GM12878 (cell line): Measurements from ENCODE around the gene CACNA1G. TPM values are rescaled to one million over a fixed set of nuclear protein-coding genes. Genes with fewer than 3 reads are reported as not detected.

Source experiments
- ATAC-seq: fragments of 200-7000 bp; cut with Tn5 transposase; 3 replicates; pipeline ENCODE4 v1.9.1; 2020; ENCODE audit warnings: mild to moderate bottlenecking, moderate library complexity
- BruUV-seq: library from RNA; stranded (reverse); fragments of 400-500 nt; replicated peaks from 2 replicates; lab custom pipeline; 2021; lab: Mats Ljungman, UMichigan
- CTCF ChIA-PET: fragments of 300-600 bp; sonication (Branson Sonifier 250); formaldehyde crosslinking; extraction: SDS; loops from one replicate; lab custom pipeline; 2021; ENCODE audit warnings: inconsistent platforms; lab: Yijun Ruan, JAX
- POLR2A ChIA-PET: fragments of 350-600 bp; formaldehyde crosslinking; extraction: SDS; loops from one replicate; lab custom pipeline; 2021; ENCODE audit warnings: inconsistent platforms; lab: Charles Lee
- RAD21 ChIA-PET: fragments of 300-600 bp; sonication (Branson Sonifier 250); formaldehyde crosslinking; loops from one replicate; lab custom pipeline; 2023; ENCODE audit warnings: antibody characterized with exemption; ENCODE audit not compliant: unreplicated experiment; lab: Charles Lee
- SMC1A ChIA-PET: fragments of 300-600 bp; sonication (Branson Sonifier 250); formaldehyde crosslinking; loops from one replicate; lab custom pipeline; 2023; ENCODE audit not compliant: unreplicated experiment, uncharacterized antibody; lab: Charles Lee
- DNase-seq: peaks from one replicate; pipeline ENCODE4 v3.0.0-alpha.2; 2011; ENCODE audit warnings: low read depth, low spot score
- FAIRE-seq: peaks from 3 replicates; lab custom pipeline; 2011; peaks lifted over from hg19 to GRCh38; lab: Jason Lieb, UNC
- H2AFZ ChIP-seq: 2 replicates; pipeline ENCODE4 v1.6.0; 2011; ENCODE audit warnings: low read depth, low read length, control low read depth; ENCODE audit not compliant: control insufficient read depth
- H3K27ac ChIP-seq: 2 replicates; pipeline ENCODE4 v1.5.1; 2011; ENCODE audit warnings: control low read depth; ENCODE audit not compliant: control insufficient read depth, insufficient read depth
- H3K27me3 ChIP-seq, 2 experiments: replicated peaks in 1 of 2; 2 replicates each; pipeline versions ENCODE4 v1.6.0 to v1.6.1; 2011; ENCODE audit warnings: low read length in 1 of 2; ENCODE audit not compliant: control insufficient read depth in 2 of 2, insufficient read depth in 2 of 2
- H3K36me3 ChIP-seq, 2 experiments: 2 replicates each; pipeline ENCODE4 v1.5.1; 2011; ENCODE audit warnings: low read length in 1 of 2; ENCODE audit not compliant: control insufficient read depth in 2 of 2, insufficient read depth in 2 of 2
- H3K4me1 ChIP-seq: 2 replicates; pipeline ENCODE4 v1.6.1; 2011; ENCODE audit warnings: mild to moderate bottlenecking, low read length, moderate library complexity, mixed read lengths; ENCODE audit not compliant: control insufficient read depth, insufficient read depth
- H3K4me2 ChIP-seq: 2 replicates; pipeline ENCODE4 v1.6.0; 2011; ENCODE audit warnings: control low read depth; ENCODE audit not compliant: control insufficient read depth, insufficient read depth
- H3K4me3 ChIP-seq: fragments of 200-600 bp; sonication (generic); 2 replicates; pipeline ENCODE4 v1.5.1; 2016
- H3K79me2 ChIP-seq: 2 replicates; pipeline ENCODE4 v1.6.0; 2011; ENCODE audit warnings: low read length; ENCODE audit not compliant: control insufficient read depth, insufficient read depth
- H3K9ac ChIP-seq: 2 replicates; pipeline ENCODE4 v1.8.0; 2011; ENCODE audit warnings: low read length, control low read depth, mixed read lengths; ENCODE audit not compliant: control insufficient read depth, insufficient read depth
- H3K9me3 ChIP-seq: replicated peaks from 3 replicates; pipeline ENCODE4 v1.5.1; 2011; ENCODE audit warnings: mild to moderate bottlenecking, low read length; ENCODE audit not compliant: control insufficient read depth, insufficient read depth
- H4K20me1 ChIP-seq: 2 replicates; pipeline ENCODE4 v1.6.0; 2011; ENCODE audit not compliant: control insufficient read depth, insufficient read depth
- BACH1 ChIP-seq: fragments of 450-650 bp; IDR thresholded peaks from 2 replicates; pipeline ENCODE4 v1.6.1; 2017; ENCODE audit warnings: mild to moderate bottlenecking, borderline replicate concordance
- BCL3 ChIP-seq: IDR thresholded peaks from 2 replicates; pipeline ENCODE4 v1.6.1; 2011; ENCODE audit warnings: borderline replicate concordance, low read depth, mild to moderate bottlenecking, moderate library complexity, low read length; ENCODE audit not compliant: insufficient read depth, poor library complexity, severe bottlenecking
- BCLAF1 ChIP-seq: fragments of 450-650 bp; IDR thresholded peaks from 2 replicates; pipeline ENCODE4 v1.6.1; 2017; ENCODE audit warnings: antibody characterized with exemption, mild to moderate bottlenecking, moderate library complexity
- CEBPZ ChIP-seq: fragments of 150-350 bp; IDR thresholded peaks from 2 replicates; pipeline ENCODE4 v1.6.1; 2016; ENCODE audit warnings: low read depth, low read length
- EP300 ChIP-seq, 2 experiments: fragments of 150-350 bp in 1 of 2; IDR thresholded peaks; 2 replicates each; pipeline ENCODE4 v1.6.1; 2011 to 2012; ENCODE audit warnings: low read depth in 2 of 2, low read length in 2 of 2, borderline replicate concordance in 1 of 2, improper control_type of control experiment in 1 of 2, inconsistent platforms in 1 of 2; ENCODE audit not compliant: control insufficient read depth in 1 of 2
- GATAD2B ChIP-seq: fragments of 450-650 bp; conservative IDR thresholded peaks from 2 replicates; pipeline ENCODE4 v1.6.1; 2017; ENCODE audit warnings: low read depth, mild to moderate bottlenecking, moderate library complexity
- IKZF2 ChIP-seq, 2 experiments: fragments of 450-650 bp; IDR thresholded peaks; 2 replicates each; pipeline ENCODE4 v1.6.1; 2017; ENCODE audit warnings: mild to moderate bottlenecking in 2 of 2, moderate library complexity in 2 of 2
- KLF5 ChIP-seq: fragments of 450-650 bp; IDR thresholded peaks from 2 replicates; pipeline ENCODE4 v1.6.1; 2014; ENCODE audit warnings: mild to moderate bottlenecking; ENCODE audit not compliant: partially characterized antibody
- MTA2 ChIP-seq: fragments of 450-650 bp; IDR thresholded peaks from 2 replicates; pipeline ENCODE4 v1.6.1; 2016; ENCODE audit warnings: low read depth, mild to moderate bottlenecking, moderate library complexity
- MYB ChIP-seq: fragments of 150-350 bp; IDR thresholded peaks from 2 replicates; pipeline ENCODE4 v1.6.1; 2014; ENCODE audit warnings: mild to moderate bottlenecking, low read depth, low read length, borderline replicate concordance
- SPI1 ChIP-seq: IDR thresholded peaks from 2 replicates; pipeline ENCODE4 v1.6.1; 2011; ENCODE audit warnings: low read depth, mild to moderate bottlenecking, low read length, moderate library complexity, borderline replicate concordance; ENCODE audit not compliant: insufficient read depth
- SREBF2 ChIP-seq: IDR thresholded peaks from 2 replicates; pipeline ENCODE4 v1.6.1; 2012; ENCODE audit warnings: mild to moderate bottlenecking, low read length
- TCF7 ChIP-seq: IDR thresholded peaks from 2 replicates; pipeline ENCODE4 v1.6.1; 2014; ENCODE audit warnings: antibody characterized with exemption, borderline replicate concordance
- USF2 ChIP-seq: IDR thresholded peaks from 2 replicates; pipeline ENCODE4 v1.6.1; 2011; ENCODE audit warnings: low read depth, low read length, improper control_type of control experiment, borderline replicate concordance
- WRNIP1 ChIP-seq: IDR thresholded peaks from 2 replicates; pipeline ENCODE4 v1.6.1; 2011; ENCODE audit warnings: low read depth, low read length, improper control_type of control experiment, borderline replicate concordance
- YBX1 ChIP-seq: fragments of 450-650 bp; IDR thresholded peaks from 2 replicates; pipeline ENCODE4 v1.6.1; 2016; ENCODE audit warnings: antibody characterized with exemption
- WGBS: methylation state at CpG from one replicate; pipeline ENCODE4 v1.1.6; 2016; ENCODE audit warnings: low lambda C conversion rate; ENCODE audit not compliant: insufficient replicate concordance, insufficient coverage; ENCODE audit errors: missing lambda C conversion rate; 5-methylcytosine and 5-hydroxymethylcytosine counted together
- in situ Hi-C: fragments of 300-500 bp; cut with MboI; formaldehyde crosslinking; loops from 9 replicates; pipeline ENCODE4 v1.14.3; 2018; ENCODE audit warnings: mixed read lengths
- intact Hi-C: fragments of 100-400 bp; cut with micrococcal nuclease; formaldehyde crosslinking; loops from one replicate; pipeline ENCODE4 v1.14.2; 2022; ENCODE audit not compliant: unreplicated experiment
- polyA plus RNA-seq, 11 experiments: library from polyadenylated mRNA; depleted of rRNA in 4 of 11; unstranded in 6 of 11; stranded (reverse) in 5 of 11; fragments of >200 nt; fragmentation: Nextera tagmentation in 4 of 11; fragmentation: Illumina TruSeq in 1 of 11; extraction: Ambion mirVana in 4 of 11; extraction: Trizol in 1 of 11; gene quantifications; 1 replicate in 1 of 11; 2 replicates in 10 of 11; pipeline versions ENCODE4 v1.2.1 to v1.2.3, GENCODE V29; 2011 to 2016; ENCODE audit warnings: inconsistent platforms in 2 of 11, missing spikeins in 2 of 11, low read depth in 1 of 11
- total RNA-seq, 4 experiments: library from RNA; depleted of rRNA in 3 of 4; stranded (reverse); fragments of >200 nt in 3 of 4; fragmentation: Illumina TruSeq in 1 of 4; extraction: Trizol in 1 of 4; gene quantifications; 2 replicates each; pipeline versions ENCODE4 v1.2.1 to v1.2.3, GENCODE V29; 2013 to 2021

Gene CACNA1G
- total and polyA plus RNA-seq, 10 of the 15 experiments (the other 5 are each of a cell fraction or from before 2014, with no cell fraction given) = 0.03 to 0.15 TPM; not detected in 8

GRCh38 chr17:50570032-50570431 is 9.5 kb downstream of the CACNA1G start:
- RAD21 ChIA-PET = no interaction called here
- POLR2A ChIA-PET = interaction anchor here (0.6 kb wide), 1 partner anchor 1008 kb away, joined by 3 read pairs; no protein-coding TSS in a partner anchor
- Histone ChIP-seq H3K79me2 (no peaks in the 10 kb centered on the region), H3K4me3 (no peak overlapping the region), H3K27ac (no peak overlapping the region), H3K4me2 (no peak overlapping the region), H3K36me3 (no peaks in the 10 kb centered on the region), H4K20me1 (no peaks in the 10 kb centered on the region), H3K9me3 (no peaks in the 10 kb centered on the region), H3K27me3 (no peaks in the 10 kb centered on the region; a peak in 4 of 4 replicates), H3K4me1 (no peaks in the 10 kb centered on the region), H2AFZ (no peak overlapping the region), H3K9ac (no peak overlapping the region)
- CTCF ChIA-PET = no interaction called here
- WGBS = 34% methylated on average over 7 of the region's 8 CpGs
- intact Hi-C loops = no loop called here
- FAIRE-seq (no peak), ATAC-seq (no peak), DNase-seq (no peak)
- in situ Hi-C loops = no loop called here
- BruUV-seq = no TSS peak
- SMC1A ChIA-PET = no interaction called here
- TF ChIP-seq BCL3 (no peak), TCF7 (no peak), WRNIP1 (no peak), SPI1 (no peak), YBX1 (no peak), USF2 (no peak), SREBF2 (no peak), MYB (no peak), BACH1 (no peak), BCLAF1 (no peak), CEBPZ (no peak), EP300 (IDR thresholded peaks at IDR 0.05; ENCODE audit: borderline replicate concordance in 1 of 2, control insufficient read depth in 1 of 2, low read depth in 2 of 2, low read length in 2 of 2) (no peak), GATAD2B (no peak), MTA2 (no peak), IKZF2 (IDR thresholded peaks at IDR 0.05) (no peak), KLF5 (no peak)
